Spleen (tissue), 7 donors: ENCODE results near the gene LIF.

Experiments used
- POLR2A ChIP-seq, 3 donors: fragments of 450-650 bp; IDR thresholded peaks; one replicate each; pipeline ENCODE4 v1.5.1; 2017; ENCODE audit warnings: antibody characterized with exemption in 3 of 3, mild to moderate bottlenecking in 1 of 3
- POLR2AphosphoS5 ChIP-seq, 3 donors: sonication (generic); formaldehyde crosslinking; IDR thresholded peaks; one replicate each; pipeline ENCODE4 v1.5.1; 2017; ENCODE audit warnings: antibody characterized with exemption in 3 of 3
- TF ChIP-seq, protein P1 (sequence below), 11 experiments: fragments of 200-600 bp in 7 of 11; fragments of 450-650 bp in 4 of 11; sonication (generic) in 4 of 11; IDR thresholded peaks in 8 of 11; conservative IDR thresholded peaks in 3 of 11; 1 replicate in 7 of 11; 2 replicates in 4 of 11; pipeline versions ENCODE4 v1.4.0 to v1.8.0; 2016 to 2021; ENCODE audit warnings: antibody characterized with exemption in 11 of 11, inconsistent platforms in 4 of 11, mild to moderate bottlenecking in 1 of 11
- donor health status: DM: no; HTN: no; CAD: no; lungs with moderate emphysema.
- donor health status: DM: no; HTN: no; CAD: no.
- donor health status: DM: no; HTN: no; CAD: no.

DNA sequence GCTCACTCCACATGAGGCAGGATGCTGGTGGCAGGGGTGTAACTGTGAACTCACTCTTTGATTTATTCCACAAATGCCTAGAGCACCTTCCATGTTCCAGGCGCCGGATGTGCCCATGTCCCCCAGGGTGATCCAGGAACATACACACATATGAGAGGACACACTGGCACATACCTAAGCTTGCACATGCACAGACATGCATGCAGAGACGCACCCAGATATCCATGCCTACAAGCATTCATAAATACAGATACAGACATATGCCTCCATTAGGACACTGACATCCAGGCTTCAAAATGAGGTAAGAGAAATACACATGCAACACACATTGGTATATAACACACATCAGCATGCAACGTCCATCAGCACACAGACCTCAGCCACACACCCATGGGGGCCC is 15.6 kb upstream of the LIF start:
- TF ChIP-seq, protein P1, sequence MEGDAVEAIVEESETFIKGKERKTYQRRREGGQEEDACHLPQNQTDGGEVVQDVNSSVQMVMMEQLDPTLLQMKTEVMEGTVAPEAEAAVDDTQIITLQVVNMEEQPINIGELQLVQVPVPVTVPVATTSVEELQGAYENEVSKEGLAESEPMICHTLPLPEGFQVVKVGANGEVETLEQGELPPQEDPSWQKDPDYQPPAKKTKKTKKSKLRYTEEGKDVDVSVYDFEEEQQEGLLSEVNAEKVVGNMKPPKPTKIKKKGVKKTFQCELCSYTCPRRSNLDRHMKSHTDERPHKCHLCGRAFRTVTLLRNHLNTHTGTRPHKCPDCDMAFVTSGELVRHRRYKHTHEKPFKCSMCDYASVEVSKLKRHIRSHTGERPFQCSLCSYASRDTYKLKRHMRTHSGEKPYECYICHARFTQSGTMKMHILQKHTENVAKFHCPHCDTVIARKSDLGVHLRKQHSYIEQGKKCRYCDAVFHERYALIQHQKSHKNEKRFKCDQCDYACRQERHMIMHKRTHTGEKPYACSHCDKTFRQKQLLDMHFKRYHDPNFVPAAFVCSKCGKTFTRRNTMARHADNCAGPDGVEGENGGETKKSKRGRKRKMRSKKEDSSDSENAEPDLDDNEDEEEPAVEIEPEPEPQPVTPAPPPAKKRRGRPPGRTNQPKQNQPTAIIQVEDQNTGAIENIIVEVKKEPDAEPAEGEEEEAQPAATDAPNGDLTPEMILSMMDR (IDR thresholded peaks at IDR 0.05 in 8 of 11, conservative IDR thresholded peaks at IDR 0.05 in 3 of 11) = no peak
- TF ChIP-seq POLR2A (IDR thresholded peaks at IDR 0.05) (no peak), POLR2AphosphoS5 (IDR thresholded peaks at IDR 0.05) (no peak)
